Keratinocyte (primary cell): Measurements from ENCODE around the gene ZNRF4. TPM values are rescaled to one million over a fixed set of nuclear protein-coding genes. Genes with fewer than 3 reads are reported as not detected.

Source experiments
- DNase-seq: peaks from one replicate; pipeline ENCODE4 v3.0.0-alpha.2; 2011; ENCODE audit warnings: low read depth, missing footprints, low spot score
- FAIRE-seq: peaks from 2 replicates; lab custom pipeline; 2011; peaks lifted over from hg19 to GRCh38; lab: Jason Lieb, UNC
- H2AFZ ChIP-seq: 2 replicates; pipeline ENCODE4 v1.6.0; 2012; ENCODE audit warnings: low read length, control low read depth, inconsistent platforms; ENCODE audit not compliant: control insufficient read depth
- H3K27ac ChIP-seq: 2 replicates; pipeline ENCODE4 v1.5.1; 2011; ENCODE audit warnings: low read length; ENCODE audit not compliant: control insufficient read depth, insufficient read depth
- H3K27me3 ChIP-seq: 3 replicates; pipeline ENCODE4 v1.6.0; 2011; ENCODE audit warnings: low read length; ENCODE audit not compliant: control insufficient read depth, insufficient read depth; ENCODE audit errors: extremely low read depth
- H3K36me3 ChIP-seq, 2 experiments: 2 replicates in 1 of 2; 3 replicates in 1 of 2; pipeline ENCODE4 v1.5.1; 2011; ENCODE audit warnings: low read length in 2 of 2, mild to moderate bottlenecking in 1 of 2; ENCODE audit not compliant: control insufficient read depth in 2 of 2, insufficient read depth in 2 of 2; ENCODE audit errors: extremely low read depth in 1 of 2
- H3K4me1 ChIP-seq: 3 replicates; pipeline ENCODE4 v1.5.1; 2011; ENCODE audit warnings: low read length; ENCODE audit not compliant: control insufficient read depth, insufficient read depth; ENCODE audit errors: extremely low read depth
- H3K4me2 ChIP-seq: 3 replicates; pipeline ENCODE4 v1.6.0; 2011; ENCODE audit warnings: low read depth, low read length; ENCODE audit not compliant: control insufficient read depth, insufficient read depth; ENCODE audit errors: extremely low read depth
- H3K4me3 ChIP-seq, 3 experiments: fragments of 200-600 bp in 1 of 3; sonication (generic) in 1 of 3; 2 replicates in 2 of 3; 3 replicates in 1 of 3; pipeline ENCODE4 v1.5.1; 2011 to 2016; ENCODE audit warnings: low read length in 3 of 3, mild to moderate bottlenecking in 3 of 3, control low read depth in 2 of 3, inconsistent platforms in 1 of 3, low read depth in 1 of 3, mixed read lengths in 1 of 3, mixed run types in 1 of 3, moderate library complexity in 1 of 3; ENCODE audit not compliant: control insufficient read depth in 2 of 3, insufficient read depth in 2 of 3; ENCODE audit errors: extremely low read depth in 1 of 3
- H3K79me2 ChIP-seq: 2 replicates; pipeline ENCODE4 v1.6.0; 2012; ENCODE audit warnings: low read length; ENCODE audit not compliant: control insufficient read depth, insufficient read depth
- H3K9ac ChIP-seq: 3 replicates; pipeline ENCODE4 v1.6.0; 2011; ENCODE audit warnings: low read length; ENCODE audit not compliant: control insufficient read depth, insufficient read depth; ENCODE audit errors: extremely low read depth
- H3K9me1 ChIP-seq: 3 replicates; pipeline ENCODE4 v1.6.0; 2011; ENCODE audit warnings: low read length; ENCODE audit not compliant: control insufficient read depth, insufficient read depth; ENCODE audit errors: extremely low read depth
- H3K9me3 ChIP-seq: 2 replicates; pipeline ENCODE4 v1.5.1; 2012; ENCODE audit warnings: low read depth, low read length; ENCODE audit not compliant: control insufficient read depth
- H4K20me1 ChIP-seq: 3 replicates; pipeline ENCODE4 v1.6.0; 2011; ENCODE audit warnings: low read length; ENCODE audit not compliant: control insufficient read depth, insufficient read depth; ENCODE audit errors: extremely low read depth
- EZH2 ChIP-seq: IDR thresholded peaks from one replicate; pipeline ENCODE4 v1.6.1; 2012; ENCODE audit warnings: inconsistent platforms, mild to moderate bottlenecking, low read length, moderate library complexity
- dilution Hi-C: fragments of 300-500 bp; cut with MboI; formaldehyde crosslinking; loops from one replicate; pipeline ENCODE4 v1.7.0; 2020; ENCODE audit warnings: low sequenced_read_pairs; ENCODE audit not compliant: extremely low pct_ligation_motif_present
- polyA plus RNA-seq, 5 experiments: library from polyadenylated mRNA; depleted of rRNA in 3 of 5; stranded (reverse) in 3 of 5; stranded (forward) in 1 of 5; unstranded in 1 of 5; fragments of >200 nt; gene quantifications; 1 replicate in 1 of 5; 2 replicates in 3 of 5; 3 replicates in 1 of 5; pipeline versions ENCODE4 v1.2.1 to v1.2.3, GENCODE V29; 2011 to 2012; ENCODE audit warnings: missing spikeins in 2 of 5, low read depth in 1 of 5, low replicate concordance in 1 of 5
- TF ChIP-seq, protein P1 (sequence below), 3 experiments: IDR thresholded peaks in 1 of 3; conservative IDR thresholded peaks in 1 of 3; optimal IDR thresholded peaks in 1 of 3; 2 replicates in 2 of 3; 3 replicates in 1 of 3; pipeline versions ENCODE3 to v1.5.1; 2011; ENCODE audit warnings: low read length in 3 of 3, mild to moderate bottlenecking in 3 of 3, moderate library complexity in 2 of 3, control low read depth in 1 of 3, inconsistent platforms in 1 of 3; ENCODE audit not compliant: insufficient read depth in 2 of 3; ENCODE audit errors: extremely low read depth in 1 of 3

The ZNRF4 gene
- polyA plus RNA-seq, 1 donor (not counting 4 experiments of a cell fraction or from before 2014, with no cell fraction given): not detected

DNA sequence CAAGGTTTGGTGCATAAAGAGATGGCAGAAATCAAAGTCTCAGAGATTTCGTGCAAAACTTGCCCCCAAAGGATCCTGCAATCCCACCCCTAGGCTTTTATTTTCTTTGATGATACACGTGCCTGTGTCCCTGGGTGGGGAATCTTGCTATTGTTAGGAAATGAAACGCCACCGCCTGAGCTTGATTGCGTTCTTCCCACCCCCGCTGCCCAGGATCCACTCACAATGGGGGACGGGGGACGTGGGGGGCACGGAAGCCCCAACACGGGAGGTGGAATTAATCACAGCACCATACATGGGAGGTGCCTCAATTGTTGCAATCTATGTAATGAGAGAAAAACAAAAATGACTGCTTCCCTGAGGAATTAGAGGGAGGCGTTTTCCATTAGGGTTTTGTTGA is 39.6 kb downstream of the ZNRF4 start:
- TF ChIP-seq EZH2: no peak
- TF ChIP-seq, protein P1, sequence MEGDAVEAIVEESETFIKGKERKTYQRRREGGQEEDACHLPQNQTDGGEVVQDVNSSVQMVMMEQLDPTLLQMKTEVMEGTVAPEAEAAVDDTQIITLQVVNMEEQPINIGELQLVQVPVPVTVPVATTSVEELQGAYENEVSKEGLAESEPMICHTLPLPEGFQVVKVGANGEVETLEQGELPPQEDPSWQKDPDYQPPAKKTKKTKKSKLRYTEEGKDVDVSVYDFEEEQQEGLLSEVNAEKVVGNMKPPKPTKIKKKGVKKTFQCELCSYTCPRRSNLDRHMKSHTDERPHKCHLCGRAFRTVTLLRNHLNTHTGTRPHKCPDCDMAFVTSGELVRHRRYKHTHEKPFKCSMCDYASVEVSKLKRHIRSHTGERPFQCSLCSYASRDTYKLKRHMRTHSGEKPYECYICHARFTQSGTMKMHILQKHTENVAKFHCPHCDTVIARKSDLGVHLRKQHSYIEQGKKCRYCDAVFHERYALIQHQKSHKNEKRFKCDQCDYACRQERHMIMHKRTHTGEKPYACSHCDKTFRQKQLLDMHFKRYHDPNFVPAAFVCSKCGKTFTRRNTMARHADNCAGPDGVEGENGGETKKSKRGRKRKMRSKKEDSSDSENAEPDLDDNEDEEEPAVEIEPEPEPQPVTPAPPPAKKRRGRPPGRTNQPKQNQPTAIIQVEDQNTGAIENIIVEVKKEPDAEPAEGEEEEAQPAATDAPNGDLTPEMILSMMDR (optimal IDR thresholded peaks at IDR 0.05 in 1 of 3, IDR thresholded peaks at IDR 0.05 in 1 of 3, conservative IDR thresholded peaks at IDR 0.05 in 1 of 3; ENCODE audit: extremely low read depth in 1 of 3, insufficient read depth in 2 of 3, low read length in 3 of 3): no peak
- peaks cover 6% of the 10 kb centered on the region for H3K27me3 ChIP-seq
- no peak overlapping the region for H3K27ac ChIP-seq
- no peaks in the 10 kb centered on the region for H3K9me3 ChIP-seq
- H3K4me2 ChIP-seq: no peak overlapping the region
- H3K79me2 ChIP-seq: no peaks in the 10 kb centered on the region
- H3K36me3 ChIP-seq: no peaks in the 10 kb centered on the region
- H4K20me1 ChIP-seq: no peaks in the 10 kb centered on the region
- no peaks in the 10 kb centered on the region for H3K4me1 ChIP-seq
- DNase-seq: no peak
- no peak overlapping the region for H3K9ac ChIP-seq
- dilution Hi-C loops: no loop called here
- FAIRE-seq: no peak
- no peak overlapping the region for H2AFZ ChIP-seq
- H3K4me3 ChIP-seq: no peak overlapping the region
- no peaks in the 10 kb centered on the region for H3K9me1 ChIP-seq

DNA sequence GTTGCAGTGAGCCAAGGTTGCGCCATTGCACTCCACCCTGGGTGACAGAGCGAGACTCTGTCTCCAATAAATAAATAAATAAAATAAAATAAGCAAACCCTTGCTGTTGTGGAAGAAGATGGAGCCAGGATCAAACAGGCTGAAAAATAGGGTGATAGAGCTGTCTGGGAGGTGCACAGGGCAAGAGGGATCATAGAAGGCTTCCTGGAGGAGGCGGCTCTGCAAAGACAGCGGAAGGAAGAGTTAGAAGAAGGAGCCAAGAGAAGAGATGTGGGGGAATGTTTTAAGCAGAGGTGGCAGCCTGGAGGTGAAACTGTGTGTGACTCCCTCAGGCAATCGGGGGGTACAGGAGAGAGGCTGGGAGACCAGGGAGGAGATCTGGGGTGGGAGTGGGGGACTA is 40.6 kb downstream of the ZNRF4 start:
- Histone ChIP-seq H3K4me1 (no peaks in the 10 kb centered on the region), H3K27me3 (peaks cover 4% of the 10 kb centered on the region), H3K36me3 (no peaks in the 10 kb centered on the region), H3K4me2 (no peak overlapping the region), H3K4me3 (no peak overlapping the region), H4K20me1 (no peaks in the 10 kb centered on the region), H3K9me1 (no peaks in the 10 kb centered on the region), H3K9ac (no peak overlapping the region), H2AFZ (no peak overlapping the region), H3K79me2 (no peaks in the 10 kb centered on the region), H3K9me3 (no peaks in the 10 kb centered on the region), H3K27ac (no peak overlapping the region)
- TF ChIP-seq EZH2: no peak
- TF ChIP-seq, protein P1 (optimal IDR thresholded peaks at IDR 0.05 in 1 of 3, IDR thresholded peaks at IDR 0.05 in 1 of 3, conservative IDR thresholded peaks at IDR 0.05 in 1 of 3; ENCODE audit: extremely low read depth in 1 of 3, insufficient read depth in 2 of 3, low read length in 3 of 3): no peak
- DNase-seq (no peak), FAIRE-seq (no peak)
- dilution Hi-C loops: no loop called here
